ENCODE results near the gene TAF1B.

DNA sequence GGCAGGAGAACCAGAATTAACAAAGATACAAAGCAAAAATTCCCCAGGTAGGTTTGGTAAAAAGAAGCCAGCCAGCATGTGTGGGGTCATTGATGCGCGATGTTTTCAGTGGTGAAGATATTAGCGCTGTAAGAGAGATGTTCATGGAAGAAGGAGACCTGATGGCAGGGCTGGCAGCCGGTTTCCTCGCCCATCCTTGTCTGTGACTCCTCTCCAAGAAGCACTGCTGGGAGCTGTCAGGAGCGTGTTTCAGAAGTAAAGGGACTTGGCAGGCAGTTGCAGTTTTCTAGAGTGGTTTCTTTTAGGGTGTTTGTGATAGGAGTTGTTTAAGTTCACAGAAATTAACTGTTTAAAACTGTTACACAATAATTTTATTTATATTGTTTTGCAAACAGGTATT is 24.6 kb downstream of the TAF1B start:
- TF ChIP-seq SUZ12 (IDR thresholded peaks at IDR 0.05; ENCODE audit: extremely low read depth, insufficient read depth, insufficient read length) (no peak), ZNF274 (IDR thresholded peaks at IDR 0.05; ENCODE audit: low read depth, low read length) (no peak)
